Fibroblast of skin of back (primary cell): ENCODE measurements around the gene TMEM273.
"Not testable (repeated sequence)": the region's sequence is repeated elsewhere in the genome, so short reads cannot be mapped to it uniquely, and the experiment has no call there.

Source experiments
- DNase-seq: peaks from one replicate; pipeline ENCODE4 v3.0.0-alpha.2; 2013

TMEM273 gene

DNA sequence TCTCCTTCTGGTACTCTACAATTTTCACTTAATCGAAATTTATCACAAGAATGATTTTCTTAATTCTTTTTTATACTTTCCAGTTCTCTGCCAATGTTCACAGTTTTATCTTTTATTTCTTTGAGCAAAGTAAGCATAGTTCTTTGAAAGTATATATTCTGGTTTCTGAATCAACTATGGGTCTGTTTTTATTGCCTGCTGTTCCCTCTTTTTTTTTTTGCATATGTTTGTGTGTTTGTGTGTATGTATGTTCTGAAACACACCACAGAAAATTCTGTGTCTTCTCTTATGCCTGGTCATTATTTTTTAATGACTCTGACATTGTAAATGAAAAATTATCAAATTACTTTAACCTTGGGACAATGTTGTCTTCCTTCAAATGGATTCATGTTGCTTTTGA, 15.9 kb upstream of the TMEM273 start:
- DNase-seq: no peak

- DNase-seq: no peak
These were observed 14.1 kb upstream of the TMEM273 start for GRCh38 chr10:49202266-49202665.

- DNase-seq: no peak
These were observed 12.7 kb upstream of the TMEM273 start for GRCh38 chr10:49200854-49201253.

DNA sequence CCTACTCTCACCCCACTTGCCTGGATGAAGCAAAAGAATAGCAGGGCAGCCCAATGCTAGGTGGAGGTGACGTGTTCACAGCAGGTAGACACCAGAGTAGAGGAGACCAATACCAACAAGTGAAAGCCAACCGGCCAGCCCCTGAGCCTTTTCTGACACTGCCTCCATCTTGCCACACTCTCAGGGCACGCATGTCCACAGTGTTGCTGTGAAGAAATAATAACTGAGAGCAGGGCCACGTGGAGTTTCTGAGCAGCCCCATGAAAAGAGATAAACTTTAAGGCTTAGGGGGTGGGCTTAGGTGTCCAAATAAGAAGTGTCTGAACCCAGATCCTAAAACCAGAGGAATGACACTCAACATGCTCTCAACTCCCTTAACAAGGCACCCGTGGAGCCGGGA, 9.0 kb upstream of the TMEM273 start:
- DNase-seq: no peak

DNA sequence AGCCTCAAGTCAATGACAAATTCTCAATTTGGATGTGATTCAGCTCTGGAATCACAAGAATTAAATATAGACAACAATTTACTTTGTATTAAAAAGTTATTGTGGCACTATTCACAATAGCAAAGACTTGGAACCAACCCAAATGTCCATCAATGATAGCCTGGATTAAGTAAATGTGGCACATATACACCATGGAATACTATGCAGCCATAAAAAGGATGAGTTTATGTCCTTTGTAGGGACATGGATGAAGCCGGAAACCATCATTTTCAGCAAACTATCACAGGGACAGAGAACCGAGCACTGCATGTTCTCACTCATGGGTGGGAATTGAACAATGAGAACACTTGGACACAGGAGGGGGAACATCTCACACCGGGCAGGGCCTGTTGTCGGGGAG, 7.7 kb upstream of the TMEM273 start:
- not testable (repeated sequence) for DNase-seq

DNA sequence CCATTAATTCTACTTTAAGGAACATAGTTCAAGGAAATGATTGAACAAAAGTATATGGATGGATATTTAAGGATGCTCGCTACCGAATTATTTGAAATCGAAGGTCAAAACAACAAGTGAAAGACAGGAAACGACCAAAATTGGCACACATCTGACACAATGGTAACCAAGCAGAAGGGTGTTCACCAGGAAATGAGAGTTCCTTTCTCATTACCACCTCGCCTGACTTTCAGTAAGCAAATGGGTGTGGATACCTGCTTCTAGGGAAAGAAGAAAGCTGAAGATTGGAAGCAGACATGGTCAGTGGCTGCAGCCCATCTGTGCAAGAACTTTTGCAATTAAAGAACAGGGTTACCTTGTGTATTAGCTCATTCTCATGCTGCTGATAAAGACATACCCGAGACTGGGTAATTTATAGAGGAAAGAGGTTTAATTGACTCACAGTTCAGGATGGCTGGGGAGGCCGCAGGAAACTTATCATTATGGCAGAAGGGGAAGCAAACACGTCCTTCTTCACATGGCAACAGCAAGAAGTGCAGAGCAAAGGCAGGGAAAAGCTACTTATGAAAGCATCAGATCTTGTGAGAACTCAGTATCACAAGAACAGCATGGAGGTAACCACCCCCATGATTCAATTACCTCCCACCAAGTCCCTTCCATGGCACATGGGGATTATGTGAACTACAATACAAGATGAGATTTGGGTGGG, 6.2 kb upstream of the TMEM273 start:
- no peak for DNase-seq

DNA sequence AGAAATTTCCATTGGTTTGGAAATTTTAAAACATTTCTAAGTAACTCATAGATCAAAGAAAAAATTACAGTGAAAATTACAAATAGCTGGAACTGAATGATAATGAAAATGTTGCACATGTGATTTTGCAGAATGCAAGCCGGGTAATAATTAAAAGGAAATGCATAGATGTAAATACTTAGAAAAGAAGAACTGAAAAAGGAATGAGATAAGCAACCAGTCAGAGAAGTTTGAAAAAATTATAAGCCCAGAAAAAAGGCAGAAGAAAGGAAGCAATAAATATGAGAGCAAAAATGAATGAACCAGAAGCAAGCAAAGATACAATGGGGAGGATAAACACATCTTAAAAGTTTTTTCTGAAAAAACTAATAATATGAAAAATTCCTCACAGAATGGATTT, 3.2 kb upstream of the TMEM273 start:
- no peak for DNase-seq

GRCh38 chr10:49189422-49189821, 1.2 kb upstream of the TMEM273 start:
- no peak for DNase-seq

- no peak for DNase-seq
These were observed 1.1 kb downstream of the TMEM273 start for GRCh38 chr10:49187044-49187484.

DNA sequence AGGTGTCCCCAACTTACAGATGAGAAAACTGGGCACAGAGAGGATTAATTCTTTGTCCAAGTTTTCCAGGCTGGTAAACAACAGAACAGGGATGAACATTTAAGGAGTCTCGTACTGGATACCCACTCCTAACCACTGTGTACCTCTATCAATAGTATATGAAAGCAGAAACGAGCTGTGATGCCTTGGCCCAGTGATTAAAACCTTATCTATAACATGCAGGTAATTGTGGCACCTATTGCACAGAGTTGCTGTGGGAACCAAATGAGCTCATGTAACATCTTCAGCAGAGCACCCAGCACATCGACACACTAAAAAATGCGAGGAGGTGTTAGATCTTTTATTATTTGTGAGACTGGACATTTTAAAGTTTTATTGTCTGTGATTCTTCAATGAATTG, 1.6 kb downstream of the TMEM273 start:
- DNase-seq: no peak

DNA sequence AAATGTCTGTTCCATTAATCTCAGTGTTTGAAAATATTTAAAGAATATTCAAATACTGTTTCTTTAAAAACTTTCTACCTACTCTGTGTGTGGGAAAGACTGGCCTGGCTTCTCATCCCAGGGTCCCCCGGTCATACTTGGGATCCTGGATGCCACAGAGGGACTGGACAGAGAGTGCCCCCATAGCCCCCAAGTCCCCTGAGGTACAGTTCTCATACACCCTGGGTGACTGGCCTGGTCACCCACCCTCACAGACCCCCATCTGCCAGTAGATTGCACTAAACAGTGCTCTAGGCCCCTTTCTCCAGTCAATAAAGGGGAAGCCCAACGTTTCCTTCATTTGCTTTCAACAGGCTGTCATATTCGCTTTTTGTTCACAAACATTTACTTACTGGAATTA, 3.0 kb downstream of the TMEM273 start:
- DNase-seq: no peak

GRCh38 chr10:49184642-49185111, 3.5 kb downstream of the TMEM273 start:
- no peak for DNase-seq

GRCh38 chr10:49183596-49184542, 4.3 kb downstream of the TMEM273 start:
- no peak for DNase-seq

DNA sequence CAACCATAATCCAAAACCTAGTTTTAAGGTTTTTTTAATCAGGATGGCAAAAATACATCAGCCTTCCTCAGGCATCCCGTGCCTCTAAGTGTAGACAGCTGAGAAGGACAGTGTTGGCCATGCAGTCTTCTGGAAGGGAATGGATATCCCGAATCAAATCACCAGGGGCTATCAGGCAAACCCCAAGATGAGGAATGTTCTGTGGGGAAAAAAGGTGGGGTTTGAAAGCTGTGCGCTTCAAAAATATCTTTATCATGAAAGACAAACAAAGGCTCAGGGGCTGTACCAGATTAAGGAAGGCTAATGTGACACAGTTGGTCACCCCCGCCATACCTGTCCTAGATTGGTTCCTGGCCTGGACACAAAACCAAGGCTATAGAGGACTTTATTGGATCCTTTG, 5.4 kb downstream of the TMEM273 start:
- no peak for DNase-seq

DNA sequence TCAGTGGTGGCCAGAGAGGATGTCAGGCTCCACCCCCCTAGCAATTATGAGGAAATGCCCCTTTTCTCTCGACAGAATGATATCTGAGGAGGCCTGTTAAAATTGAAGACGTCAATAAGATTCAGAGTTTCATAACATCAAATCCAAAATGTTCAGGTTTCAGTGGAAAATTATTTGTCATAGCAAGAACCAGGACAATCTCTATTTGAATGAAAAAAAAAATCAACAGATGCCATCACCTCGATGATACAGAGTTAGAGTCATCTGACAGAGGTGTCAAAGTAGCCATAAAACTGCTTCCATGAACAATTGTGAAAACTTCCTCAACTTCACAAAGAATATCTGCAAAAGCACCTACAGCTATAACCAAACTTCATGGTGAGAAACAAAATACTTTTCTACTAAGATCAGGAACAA, 7.7 kb downstream of the TMEM273 start:
- no peak for DNase-seq

DNA sequence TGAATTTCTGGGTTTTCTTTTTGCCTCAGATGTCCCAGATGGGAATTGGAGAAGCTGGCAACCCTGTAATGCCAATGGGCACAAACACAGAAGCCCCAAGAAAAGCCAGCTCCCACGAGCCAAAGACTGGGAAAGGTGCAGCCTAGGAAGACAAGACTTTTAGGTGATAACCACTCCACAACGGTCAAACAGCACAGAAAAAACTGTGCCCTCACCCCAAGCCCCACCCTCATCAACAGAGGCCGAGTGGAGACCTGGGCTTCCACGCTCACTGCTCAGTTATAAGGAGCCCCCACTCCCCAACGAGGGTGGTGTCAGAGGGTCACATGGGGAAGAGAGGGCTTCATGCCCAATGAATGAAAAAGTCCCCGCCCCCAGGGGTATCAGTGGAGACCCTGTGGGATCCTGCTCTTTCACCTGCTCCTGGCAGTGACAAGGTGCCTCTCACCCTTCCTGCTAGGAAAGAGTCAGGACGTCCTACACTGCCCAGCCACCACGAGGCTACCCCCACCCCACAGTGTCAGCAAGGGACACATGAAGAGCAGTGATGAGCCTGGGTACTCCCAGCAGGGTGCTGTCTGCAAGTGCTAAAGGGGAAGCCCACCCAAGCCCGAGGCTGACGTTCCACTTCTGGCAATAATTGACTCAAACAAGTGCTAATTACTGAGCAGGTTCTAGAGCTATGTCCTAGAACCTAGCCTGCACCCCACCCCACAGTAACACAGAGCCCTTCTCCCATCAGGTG, 8.3 kb downstream of the TMEM273 start:
- no peak for DNase-seq

- DNase-seq: no peak
These were observed 9.4 kb downstream of the TMEM273 start for GRCh38 chr10:49178489-49179471.

GRCh38 chr10:49177391-49178355, 10.5 kb downstream of the TMEM273 start:
- peak; percentile 96 for DNase-seq

DNA sequence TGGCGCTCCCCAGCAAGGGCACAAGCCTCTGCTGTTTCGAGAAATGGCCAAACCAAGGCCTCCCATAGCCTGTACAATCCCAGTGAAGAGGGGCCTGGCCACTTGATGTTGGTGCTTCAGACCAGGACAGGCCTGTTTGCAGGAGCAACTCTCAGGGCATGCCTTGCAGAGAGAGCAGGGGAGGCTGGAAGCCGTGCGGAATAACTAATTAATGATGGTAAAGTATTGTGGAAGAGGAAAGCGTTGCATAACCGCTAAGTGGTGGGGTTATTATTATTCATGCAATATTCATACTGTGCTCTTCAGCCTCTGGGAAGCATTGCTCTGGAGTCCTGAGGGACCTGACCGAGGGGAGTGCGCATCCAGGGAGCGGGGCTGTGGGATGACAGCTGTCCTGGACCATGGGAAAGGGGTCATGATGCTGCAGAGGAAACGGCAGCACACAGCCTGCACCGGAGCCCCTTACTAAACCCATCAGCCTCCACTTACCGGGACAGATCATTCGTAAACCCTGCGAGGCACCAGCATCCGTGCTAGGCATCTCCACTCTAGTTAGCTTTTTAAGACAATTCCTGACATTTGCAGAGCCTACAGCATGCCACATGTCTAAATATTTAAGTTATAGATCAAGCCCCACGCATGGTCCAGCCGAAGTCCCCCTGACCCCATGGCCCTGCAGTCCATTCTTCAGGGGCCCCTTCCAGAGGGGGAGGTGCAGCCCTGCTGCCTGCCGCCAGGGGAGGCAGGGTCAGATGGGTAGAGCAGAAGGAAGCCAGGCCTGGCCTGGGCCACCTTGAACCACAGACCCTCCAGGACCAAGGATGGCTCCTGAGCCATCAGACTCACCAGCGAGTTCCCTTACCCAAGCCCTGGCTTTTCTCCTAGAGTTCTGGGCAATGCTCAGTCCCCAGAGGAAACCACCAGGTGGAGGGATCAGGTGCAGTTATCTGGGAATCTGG, 11.6 kb downstream of the TMEM273 start:
- no peak for DNase-seq
